Fibroblast of mammary gland (primary cell): Measurements from ENCODE around the gene NUDT17.
"Not testable (repeated sequence)": the region's sequence is repeated elsewhere in the genome, so short reads cannot be mapped to it uniquely, and the experiment has no call there.

Experiments
- DNase-seq: peaks from one replicate; pipeline ENCODE4 v3.0.0-alpha.2; 2010; ENCODE audit warnings: low read depth
- H3K4me3 ChIP-seq: 2 replicates; pipeline ENCODE4 v1.5.1; 2011; ENCODE audit warnings: low read depth, mild to moderate bottlenecking, low read length, moderate library complexity; ENCODE audit not compliant: control insufficient read depth
- CTCF ChIP-seq: conservative IDR thresholded peaks from 2 replicates; pipeline ENCODE4 v1.5.1; 2011; ENCODE audit warnings: low read depth, low read length, inconsistent platforms; ENCODE audit not compliant: control insufficient read depth, insufficient read depth

Gene NUDT17

GRCh38 chr1:145806844-145807243 is 38.6 kb upstream of the NUDT17 start:
- no peak for DNase-seq
- TF ChIP-seq CTCF: no peak
- no peak overlapping the region for H3K4me3 ChIP-seq

- DNase-seq, H3K4me3 ChIP-seq: not testable (repeated sequence)
These were observed 32.2 kb upstream of the NUDT17 start for GRCh38 chr1:145812977-145813810.

GRCh38 chr1:145818095-145818494 is 27.3 kb upstream of the NUDT17 start:
- H3K4me3 ChIP-seq: not testable (repeated sequence)
- DNase-seq: peak; percentile 62

- H3K4me3 ChIP-seq: peak overlapping the region; percentile 29
- not testable (repeated sequence) for DNase-seq
These were observed 22.6 kb upstream of the NUDT17 start for GRCh38 chr1:145822779-145823331.

GRCh38 chr1:145823565-145824498 is 21.6 kb upstream of the NUDT17 start, which contains the start of the genes POLR3C and RNF115:
POLR3C (plus strand) TSS chr1:145824200; CDS start chr1:145825777, 1,577 bp downstream.
RNF115 (minus strand) TSS chr1:145824095; CDS start chr1:145823873, 222 bp downstream.
- H3K4me3 ChIP-seq: peak within 1 kb of the TSS; percentile 99
- TF ChIP-seq CTCF: no peak
- peak; percentile 88 for DNase-seq

- no peak for DNase-seq
- peak overlapping the region; percentile 99 for H3K4me3 ChIP-seq
- TF ChIP-seq CTCF: no peak
These were observed 21.0 kb upstream of the NUDT17 start for GRCh38 chr1:145824499-145824842.

GRCh38 chr1:145826030-145826429 is 19.4 kb upstream of the NUDT17 start:
- TF ChIP-seq CTCF: peak; percentile 7
- no peak for DNase-seq
- H3K4me3 ChIP-seq: no peak overlapping the region

GRCh38 chr1:145827966-145828365 is 17.5 kb upstream of the NUDT17 start:
- no peak overlapping the region for H3K4me3 ChIP-seq
- no peak for DNase-seq
- no peak for TF ChIP-seq CTCF
